Vagina (tissue), 2 donors: ENCODE results near the gene MAP2K3. TPM values are rescaled to one million over a fixed set of nuclear protein-coding genes. Genes with fewer than 3 reads are reported as not detected.
A peak's percentile ranks its signal among the peaks of the same experiment; 100 is the strongest.

Source experiments
- DNase-seq, 2 donors: peaks; one replicate each; pipeline ENCODE4 v3.0.0-alpha.2; 2017; ENCODE audit errors: extremely low spot score in 2 of 2
- H3K27ac ChIP-seq: fragments of 200-600 bp; sonication (generic); one replicate; pipeline ENCODE4 v1.5.1; 2019
- H3K27me3 ChIP-seq: fragments of 200-600 bp; sonication (generic); one replicate; pipeline ENCODE4 v1.5.1; 2019
- H3K36me3 ChIP-seq, 2 donors: fragments of 200-600 bp; sonication (generic); one replicate each; pipeline ENCODE4 v1.5.1; 2017 to 2019
- H3K4me1 ChIP-seq: fragments of 200-600 bp; sonication (generic); one replicate; pipeline ENCODE4 v1.5.1; 2019
- H3K4me3 ChIP-seq, 2 donors: fragments of 200-600 bp; sonication (generic); 1 replicate in 1 of 2; 2 replicates in 1 of 2; pipeline ENCODE4 v1.5.1; 2016 to 2019
- H3K9me3 ChIP-seq: fragments of 200-600 bp; sonication (generic); one replicate; pipeline ENCODE4 v1.5.1; 2019
- POLR2A ChIP-seq, 2 donors: fragments of 450-650 bp; IDR thresholded peaks; one replicate each; pipeline ENCODE4 v1.6.1; 2017; ENCODE audit warnings: antibody characterized with exemption in 2 of 2, mild to moderate bottlenecking in 2 of 2, moderate library complexity in 2 of 2
- POLR2AphosphoS5 ChIP-seq, 2 donors: sonication (generic); formaldehyde crosslinking; IDR thresholded peaks; one replicate each; pipeline ENCODE4 v1.9.0; 2017; ENCODE audit warnings: antibody characterized with exemption in 2 of 2, mild to moderate bottlenecking in 2 of 2, low read depth in 1 of 2; ENCODE audit not compliant: insufficient read depth in 1 of 2
- intact Hi-C: fragments of 100-400 bp; cut with DNase I; formaldehyde crosslinking; loops from one replicate; pipeline ENCODE4 v1.15.1; 2023
- total RNA-seq: library from RNA; depleted of rRNA; stranded (reverse); fragments of >200 nt; gene quantifications from one replicate; pipeline ENCODE4 v1.2.3, GENCODE V29; 2016
- TF ChIP-seq, protein P1 (sequence below), 3 experiments: fragments of 450-650 bp in 2 of 3; fragments of 200-600 bp in 1 of 3; sonication (generic) in 1 of 3; IDR thresholded peaks; one replicate each; pipeline ENCODE4 v1.5.1; 2017 to 2019; ENCODE audit warnings: antibody characterized with exemption in 3 of 3, mild to moderate bottlenecking in 2 of 3, moderate library complexity in 2 of 3

The MAP2K3 gene
- total RNA-seq, 1 donor from 2014 or later: 21.6 TPM

DNA sequence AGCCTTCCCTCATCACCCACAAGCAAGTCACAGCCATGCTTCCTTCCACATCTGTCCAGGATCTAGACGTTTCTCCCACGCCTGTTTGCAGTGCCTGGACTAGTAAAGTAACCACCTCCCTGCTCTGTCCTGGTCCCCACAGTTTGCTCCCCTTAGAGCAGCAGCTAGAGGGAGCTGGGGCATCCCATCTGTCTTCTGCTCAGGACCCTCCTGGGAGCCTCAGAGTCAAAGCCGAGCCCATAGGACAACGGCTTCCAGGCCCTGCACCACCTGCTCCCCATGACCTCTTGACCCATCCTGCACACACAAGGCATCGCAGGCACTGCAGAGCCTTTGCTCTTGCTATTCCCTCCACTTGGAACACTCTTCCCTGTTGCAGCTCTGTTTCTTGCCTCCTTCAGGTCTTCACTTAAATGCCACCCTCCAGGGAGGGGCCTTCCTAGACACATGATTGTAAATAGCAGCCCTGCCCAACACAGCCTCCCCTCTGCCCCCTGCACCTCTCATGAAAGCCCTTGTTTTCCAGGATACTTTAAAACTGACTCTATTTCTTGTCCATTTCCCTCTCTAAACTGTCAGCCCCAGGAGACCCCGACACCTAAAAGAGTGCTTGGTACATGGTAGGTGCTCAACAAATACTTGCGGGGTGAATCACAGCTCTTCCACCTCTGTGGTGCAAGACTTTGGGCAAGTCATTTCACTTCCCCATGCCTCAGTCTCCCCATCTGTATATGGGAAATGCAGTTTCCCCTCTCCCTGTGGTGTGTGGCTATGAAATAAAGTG, 34.4 kb upstream of the MAP2K3 start:
- no peaks in the 10 kb centered on the region for H3K36me3 ChIP-seq
- H3K9me3 ChIP-seq: no peaks in the 10 kb centered on the region
- intact Hi-C loops: loop anchor here (10.0 kb wide), 1 partner anchor 255 kb away; no protein-coding TSS in a partner anchor
- TF ChIP-seq, protein P1, sequence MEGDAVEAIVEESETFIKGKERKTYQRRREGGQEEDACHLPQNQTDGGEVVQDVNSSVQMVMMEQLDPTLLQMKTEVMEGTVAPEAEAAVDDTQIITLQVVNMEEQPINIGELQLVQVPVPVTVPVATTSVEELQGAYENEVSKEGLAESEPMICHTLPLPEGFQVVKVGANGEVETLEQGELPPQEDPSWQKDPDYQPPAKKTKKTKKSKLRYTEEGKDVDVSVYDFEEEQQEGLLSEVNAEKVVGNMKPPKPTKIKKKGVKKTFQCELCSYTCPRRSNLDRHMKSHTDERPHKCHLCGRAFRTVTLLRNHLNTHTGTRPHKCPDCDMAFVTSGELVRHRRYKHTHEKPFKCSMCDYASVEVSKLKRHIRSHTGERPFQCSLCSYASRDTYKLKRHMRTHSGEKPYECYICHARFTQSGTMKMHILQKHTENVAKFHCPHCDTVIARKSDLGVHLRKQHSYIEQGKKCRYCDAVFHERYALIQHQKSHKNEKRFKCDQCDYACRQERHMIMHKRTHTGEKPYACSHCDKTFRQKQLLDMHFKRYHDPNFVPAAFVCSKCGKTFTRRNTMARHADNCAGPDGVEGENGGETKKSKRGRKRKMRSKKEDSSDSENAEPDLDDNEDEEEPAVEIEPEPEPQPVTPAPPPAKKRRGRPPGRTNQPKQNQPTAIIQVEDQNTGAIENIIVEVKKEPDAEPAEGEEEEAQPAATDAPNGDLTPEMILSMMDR (IDR thresholded peaks at IDR 0.05): no peak
- TF ChIP-seq POLR2A (IDR thresholded peaks at IDR 0.05) (no peak), POLR2AphosphoS5 (IDR thresholded peaks at IDR 0.05; ENCODE audit: insufficient read depth in 1 of 2, low read depth in 1 of 2) (no peak)
- H3K27ac ChIP-seq: no peak overlapping the region
- H3K27me3 ChIP-seq: no peaks in the 10 kb centered on the region
- H3K4me1 ChIP-seq: peaks cover 32% of the 10 kb centered on the region
- no peak for DNase-seq
- H3K4me3 ChIP-seq: no peak overlapping the region

DNA sequence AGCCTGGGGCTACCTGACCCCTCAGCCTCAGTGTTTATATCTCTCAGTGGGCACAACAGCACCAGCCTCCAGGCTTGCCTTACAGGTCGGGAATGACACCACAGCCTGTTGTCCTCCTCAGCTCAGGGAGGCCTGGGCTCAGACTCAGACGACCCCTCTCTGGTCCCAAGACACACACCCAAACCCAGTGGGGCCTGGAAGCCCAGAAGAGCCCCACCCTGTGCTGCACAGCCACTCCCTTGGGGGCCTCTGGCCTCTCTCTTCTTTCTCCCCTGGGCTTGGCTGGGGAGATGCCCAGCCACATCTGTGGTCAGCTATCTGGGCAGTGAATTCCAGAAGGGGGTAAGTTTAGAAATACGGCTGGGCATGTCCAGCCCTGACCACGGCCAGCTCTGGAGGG, 33.7 kb upstream of the MAP2K3 start:
- H3K27me3 ChIP-seq: no peaks in the 10 kb centered on the region
- intact Hi-C loops: loop anchor here (10.0 kb wide), 1 partner anchor 254 kb away; no protein-coding TSS in a partner anchor
- DNase-seq: no peak
- peaks cover 32% of the 10 kb centered on the region for H3K4me1 ChIP-seq
- no peak for TF ChIP-seq POLR2A (IDR thresholded peaks at IDR 0.05)
- TF ChIP-seq POLR2AphosphoS5 (IDR thresholded peaks at IDR 0.05; ENCODE audit: insufficient read depth in 1 of 2, low read depth in 1 of 2): no peak
- TF ChIP-seq, protein P1 (IDR thresholded peaks at IDR 0.05): no peak
- no peak overlapping the region for H3K4me3 ChIP-seq
- no peak overlapping the region for H3K27ac ChIP-seq
- no peaks in the 10 kb centered on the region for H3K36me3 ChIP-seq
- no peaks in the 10 kb centered on the region for H3K9me3 ChIP-seq

DNA sequence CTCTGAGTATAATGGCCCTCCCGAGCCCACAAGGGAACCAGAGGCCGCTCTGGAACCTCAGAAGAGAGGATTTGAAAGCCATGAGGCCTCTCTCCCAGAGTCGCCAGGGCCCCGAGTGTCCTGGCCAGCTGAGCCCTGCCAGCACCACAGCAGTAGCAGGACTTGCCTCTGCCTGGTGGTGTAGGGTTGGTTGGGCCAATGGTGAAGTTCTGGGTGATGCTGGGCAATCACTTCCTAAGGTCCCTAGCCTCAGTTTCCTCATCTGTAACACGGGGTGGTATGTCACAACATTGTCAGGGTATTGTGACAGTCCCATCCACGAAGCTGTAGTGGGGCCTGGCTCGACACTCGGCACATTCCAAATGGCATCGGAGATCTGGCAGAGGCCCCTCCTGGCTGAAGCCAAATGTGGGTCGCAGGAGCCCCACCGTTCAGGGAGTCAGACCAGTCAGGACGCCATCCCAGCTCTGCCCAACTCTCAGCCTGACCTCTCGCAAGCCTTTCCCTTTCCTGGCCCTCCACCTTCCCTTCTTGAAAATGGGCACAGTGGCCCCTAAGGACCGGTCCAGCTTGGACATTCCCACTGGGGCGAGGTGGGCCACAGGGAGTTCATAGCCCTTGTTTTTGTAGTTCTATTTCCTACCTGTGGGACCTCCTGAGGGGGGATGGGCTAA, 33.0 kb upstream of the MAP2K3 start:
- no peaks in the 10 kb centered on the region for H3K27me3 ChIP-seq
- intact Hi-C loops: loop anchor here (10.0 kb wide), 1 partner anchor 253 kb away; no protein-coding TSS in a partner anchor
- DNase-seq: no peak
- H3K4me3 ChIP-seq: peak overlapping the region in 1 of 2 donors; percentile 10
- no peak for TF ChIP-seq POLR2AphosphoS5 (IDR thresholded peaks at IDR 0.05; ENCODE audit: insufficient read depth in 1 of 2, low read depth in 1 of 2)
- TF ChIP-seq, protein P1 (IDR thresholded peaks at IDR 0.05): no peak
- TF ChIP-seq POLR2A (IDR thresholded peaks at IDR 0.05): no peak
- H3K36me3 ChIP-seq: no peaks in the 10 kb centered on the region
- no peaks in the 10 kb centered on the region for H3K9me3 ChIP-seq
- H3K27ac ChIP-seq: no peak overlapping the region
- H3K4me1 ChIP-seq: peaks cover 32% of the 10 kb centered on the region

DNA sequence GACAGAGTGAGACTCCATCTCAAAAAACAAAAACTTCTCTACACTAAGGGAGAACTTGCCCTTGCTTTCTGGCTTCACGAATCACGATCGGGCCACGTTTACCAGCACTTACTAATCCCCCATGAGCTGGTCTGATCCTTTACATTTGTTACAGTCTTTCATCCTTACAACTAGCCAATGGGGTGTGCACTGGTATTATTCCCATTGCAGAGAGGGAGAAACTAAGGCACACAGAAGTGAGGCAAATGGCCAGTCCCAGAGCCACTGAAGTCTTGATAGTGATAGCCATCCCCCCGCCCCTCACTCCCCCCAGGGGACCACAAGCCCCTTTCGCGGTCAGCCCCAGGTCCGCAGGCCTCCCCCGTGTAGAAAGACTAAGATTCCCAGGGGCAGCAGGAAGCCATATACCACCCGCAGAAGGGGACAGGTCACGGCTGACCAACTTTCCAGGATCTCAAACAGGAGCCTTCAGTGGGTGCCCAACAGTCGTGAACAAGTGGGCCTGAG, 32.2 kb upstream of the MAP2K3 start:
- DNase-seq: no peak
- intact Hi-C loops: loop anchor here (10.0 kb wide), 1 partner anchor 252 kb away; no protein-coding TSS in a partner anchor
- Histone ChIP-seq H3K27me3 (no peaks in the 10 kb centered on the region), H3K27ac (peak overlapping the region; percentile 72), H3K9me3 (no peaks in the 10 kb centered on the region), H3K4me1 (peaks cover 32% of the 10 kb centered on the region), H3K36me3 (no peaks in the 10 kb centered on the region), H3K4me3 (peak overlapping the region; percentile 56 to 75)
- TF ChIP-seq, protein P1 (IDR thresholded peaks at IDR 0.05): no peak
- no peak for TF ChIP-seq POLR2AphosphoS5 (IDR thresholded peaks at IDR 0.05; ENCODE audit: insufficient read depth in 1 of 2, low read depth in 1 of 2)
- no peak for TF ChIP-seq POLR2A (IDR thresholded peaks at IDR 0.05)
